Immature natural killer cell (primary cell): ENCODE results near the gene SYTL3. TPM values are rescaled to one million over a fixed set of nuclear protein-coding genes. Genes with fewer than 3 reads are reported as not detected.

Source experiments
- DNase-seq, 3 donors: peaks; one replicate each; pipeline ENCODE4 v3.0.0; 2022; ENCODE audit warnings: mixed read lengths in 1 of 3
- H3K27ac Mint-ChIP-seq, 6 donors: one replicate each; pipeline ENCODE4 v1.8.0; 2020; ENCODE audit warnings: mixed read lengths in 6 of 6, mild to moderate bottlenecking in 5 of 6, inconsistent platforms in 4 of 6, moderate library complexity in 3 of 6
- H3K27me3 Mint-ChIP-seq, 3 donors: one replicate each; pipeline ENCODE4 v1.8.0; 2020 to 2021; ENCODE audit warnings: low read depth in 3 of 3, mild to moderate bottlenecking in 3 of 3, mixed read lengths in 3 of 3, moderate library complexity in 3 of 3, inconsistent platforms in 1 of 3
- H3K36me3 Mint-ChIP-seq, 3 donors: one replicate each; pipeline ENCODE4 v1.8.0; 2020; ENCODE audit warnings: mixed read lengths in 3 of 3, inconsistent platforms in 2 of 3, mild to moderate bottlenecking in 2 of 3
- H3K4me1 Mint-ChIP-seq, 2 donors: one replicate each; pipeline ENCODE4 v1.8.0; 2020; ENCODE audit warnings: inconsistent platforms in 2 of 2, mild to moderate bottlenecking in 2 of 2, mixed read lengths in 2 of 2, moderate library complexity in 1 of 2
- H3K4me3 Mint-ChIP-seq, 5 donors: one replicate each; pipeline ENCODE4 v1.8.0; 2020; ENCODE audit warnings: mild to moderate bottlenecking in 5 of 5, mixed read lengths in 5 of 5, inconsistent platforms in 3 of 5, moderate library complexity in 3 of 5
- H3K9me3 Mint-ChIP-seq, 6 donors: one replicate each; pipeline ENCODE4 v1.8.0; 2020; ENCODE audit warnings: mild to moderate bottlenecking in 6 of 6, mixed read lengths in 6 of 6, inconsistent platforms in 4 of 6, moderate library complexity in 3 of 6
- polyA plus RNA-seq, 3 donors: library from polyadenylated mRNA; unstranded; fragments of 300-500 nt; fragmentation: Illumina TruSeq; gene quantifications; one replicate each; pipeline ENCODE4 v1.2.3, GENCODE V29; 2021

SYTL3 gene
- polyA plus RNA-seq, 3 donors from 2014 or later, result 45.4 to 56.5 (median 52.0) TPM

DNA sequence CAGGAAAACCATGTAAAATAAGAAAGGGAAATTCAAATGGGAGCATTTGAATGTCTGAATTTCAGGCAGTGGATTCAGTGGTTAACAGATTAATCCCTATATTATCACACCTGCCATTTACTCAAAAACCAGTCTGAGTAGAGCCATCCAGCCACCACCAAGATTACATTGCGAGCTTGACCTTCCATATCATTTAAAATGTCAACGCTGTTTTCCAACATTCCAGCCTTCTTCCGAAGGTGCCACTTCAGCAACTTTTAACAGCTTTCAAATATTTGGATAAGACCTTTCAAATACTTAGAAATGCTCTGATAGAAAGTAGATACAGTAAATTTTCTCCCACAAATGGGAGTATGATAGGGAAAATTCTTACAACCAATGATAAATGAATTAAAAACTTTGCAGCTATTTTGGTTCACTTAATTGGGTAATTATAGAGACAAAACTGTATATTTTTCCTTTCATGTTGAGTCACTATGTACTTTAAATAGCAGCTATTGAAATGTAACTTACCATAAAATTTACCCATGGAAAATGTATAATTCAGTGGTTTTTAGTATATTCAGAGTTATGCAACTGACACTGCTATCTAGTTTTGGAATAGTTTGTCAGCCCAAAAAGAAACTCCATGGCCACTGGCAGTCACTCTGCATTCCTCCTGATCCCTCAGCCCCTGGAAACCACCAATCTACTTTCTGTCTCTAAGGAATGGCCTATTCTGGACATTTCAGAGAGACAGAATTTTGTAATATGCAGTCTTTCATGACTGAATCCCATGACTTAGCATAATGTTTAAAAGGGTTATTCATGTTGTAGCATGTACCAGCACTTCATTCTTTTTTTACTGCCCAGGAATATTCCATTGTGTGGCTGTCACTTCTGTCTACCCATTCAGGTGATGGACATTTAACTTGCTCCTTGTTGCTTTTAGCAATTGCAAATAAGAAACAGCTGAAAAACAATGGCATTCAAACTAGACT lies 147.8 kb downstream of the SYTL3 start:
- no peaks in the 10 kb centered on the region for H3K36me3 Mint-ChIP-seq
- H3K27me3 Mint-ChIP-seq, result peaks cover 0 to 3% (median 0%) of the 10 kb centered on the region in 3 donors
- peak overlapping the region in 2 of 5 donors; percentile 8 for H3K4me3 Mint-ChIP-seq
- peak overlapping the region in 5 of 6 donors; percentile 25 to 39 (median 37) for H3K27ac Mint-ChIP-seq
- H3K9me3 Mint-ChIP-seq, result no peaks in the 10 kb centered on the region
- DNase-seq, result no peak
- H3K4me1 Mint-ChIP-seq, result peaks cover 87 to 92% of the 10 kb centered on the region in 2 donors

DNA sequence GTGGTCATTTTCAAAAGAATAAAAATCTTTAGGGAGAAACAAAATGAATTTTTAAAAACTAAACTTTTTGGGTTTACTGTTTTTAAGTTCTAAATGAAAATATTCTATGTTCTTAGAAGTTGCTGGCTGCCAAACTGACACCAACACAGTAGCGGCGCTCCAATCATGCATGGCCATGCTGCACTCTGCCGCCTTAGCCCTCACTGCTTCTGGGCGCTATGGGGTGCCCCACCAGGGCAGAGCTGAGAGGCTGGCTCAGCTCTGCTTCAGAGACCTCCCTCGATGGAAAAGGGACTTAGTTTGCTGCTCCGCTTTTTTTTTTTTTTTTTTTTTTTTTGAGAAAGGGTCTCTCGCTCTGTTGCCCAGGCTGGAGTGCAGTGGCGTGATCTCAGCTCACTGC lies 148.5 kb downstream of the SYTL3 start:
- no peak overlapping the region for H3K4me3 Mint-ChIP-seq
- no peaks in the 10 kb centered on the region for H3K36me3 Mint-ChIP-seq
- no peaks in the 10 kb centered on the region for H3K9me3 Mint-ChIP-seq
- peaks cover 0 to 3% (median 0%) of the 10 kb centered on the region in 3 donors for H3K27me3 Mint-ChIP-seq
- H3K4me1 Mint-ChIP-seq, result peaks cover 91 to 94% of the 10 kb centered on the region in 2 donors
- peak overlapping the region in 3 of 6 donors; percentile 25 to 37 (median 34) for H3K27ac Mint-ChIP-seq
- DNase-seq, result no peak

DNA sequence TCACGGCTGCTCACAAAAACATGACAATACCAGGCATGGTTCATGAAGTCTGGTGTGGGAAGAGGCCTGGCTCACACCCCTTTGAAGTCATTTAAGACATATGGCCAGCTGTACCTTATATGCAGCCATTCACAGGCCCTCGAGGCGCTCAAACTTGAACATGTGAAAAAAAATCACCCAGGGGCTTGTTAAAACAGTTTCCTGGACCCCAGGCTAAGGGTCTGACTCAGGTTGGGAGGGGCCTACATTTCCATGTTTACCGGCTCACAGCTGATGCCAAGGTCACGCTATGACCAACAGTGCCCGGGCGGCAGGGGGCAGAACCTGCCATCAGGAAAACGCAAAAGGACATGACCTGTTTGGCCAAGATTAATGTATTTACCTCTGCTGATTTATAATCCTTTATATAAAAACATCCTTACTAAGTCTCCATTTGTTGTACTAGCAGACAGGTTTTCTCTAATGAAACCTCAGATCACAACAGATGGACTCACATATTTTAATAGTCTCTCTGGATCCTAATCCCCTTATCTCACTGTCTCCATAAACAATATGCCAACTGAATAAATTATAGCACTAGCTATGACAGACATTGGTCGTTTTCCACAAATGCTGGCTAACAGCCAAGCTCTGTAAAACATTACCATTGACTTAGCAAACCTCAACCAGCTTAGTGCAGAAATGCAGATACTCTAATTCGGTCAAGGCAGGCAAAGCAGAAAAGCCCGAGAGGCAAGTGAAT lies 149.4 kb downstream of the SYTL3 start:
- H3K27ac Mint-ChIP-seq, result peak overlapping the region; percentile 20 to 79 (median 63)
- H3K4me1 Mint-ChIP-seq, result peaks cover 89 to 94% of the 10 kb centered on the region in 2 donors
- DNase-seq, result no peak
- H3K36me3 Mint-ChIP-seq, result no peaks in the 10 kb centered on the region
- no peaks in the 10 kb centered on the region for H3K9me3 Mint-ChIP-seq
- peaks cover 0 to 3% (median 0%) of the 10 kb centered on the region in 3 donors for H3K27me3 Mint-ChIP-seq
- peak overlapping the region in 4 of 5 donors; percentile 6 to 37 (median 18) for H3K4me3 Mint-ChIP-seq

DNA sequence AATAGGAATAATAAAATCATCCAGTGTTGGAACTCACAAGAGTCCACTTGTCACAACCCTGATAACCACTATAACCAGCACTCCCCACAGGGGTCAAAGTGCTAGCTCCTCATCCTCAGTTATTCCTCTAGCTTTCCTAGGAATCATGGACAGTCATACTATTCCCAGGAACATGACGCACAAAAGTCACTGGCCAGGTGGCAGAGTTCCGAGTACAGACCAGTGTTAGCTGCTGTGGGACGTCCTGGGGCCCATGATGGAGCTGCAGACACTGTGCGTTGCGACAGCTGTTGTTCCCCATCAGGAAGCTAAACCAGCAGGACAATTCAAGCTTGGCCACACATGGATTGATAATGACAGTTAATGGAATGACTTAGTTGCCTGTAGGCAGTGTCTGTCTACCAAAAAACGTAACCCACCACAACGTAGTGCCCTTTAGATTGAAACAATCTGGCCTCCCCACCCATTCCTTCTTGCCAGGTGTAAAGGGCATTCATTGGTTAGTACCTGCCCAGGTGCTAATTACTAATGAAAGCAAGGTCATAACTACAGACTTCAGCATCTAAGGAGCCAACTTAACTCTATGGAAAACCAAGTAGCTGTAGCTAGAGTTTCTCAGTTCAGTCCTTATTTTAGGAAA lies 151.9 kb downstream of the SYTL3 start:
- peak overlapping the region in 4 of 6 donors; percentile 49 to 89 (median 72) for H3K27ac Mint-ChIP-seq
- H3K4me1 Mint-ChIP-seq, result peaks cover 90 to 94% of the 10 kb centered on the region in 2 donors
- peak overlapping the region in 1 of 5 donors; percentile 18 for H3K4me3 Mint-ChIP-seq
- DNase-seq, result no peak
- no peaks in the 10 kb centered on the region for H3K9me3 Mint-ChIP-seq
- peaks cover 0 to 9% (median 0%) of the 10 kb centered on the region in 3 donors for H3K36me3 Mint-ChIP-seq
- peaks cover 0 to 9% (median 0%) of the 10 kb centered on the region in 3 donors for H3K27me3 Mint-ChIP-seq

DNA sequence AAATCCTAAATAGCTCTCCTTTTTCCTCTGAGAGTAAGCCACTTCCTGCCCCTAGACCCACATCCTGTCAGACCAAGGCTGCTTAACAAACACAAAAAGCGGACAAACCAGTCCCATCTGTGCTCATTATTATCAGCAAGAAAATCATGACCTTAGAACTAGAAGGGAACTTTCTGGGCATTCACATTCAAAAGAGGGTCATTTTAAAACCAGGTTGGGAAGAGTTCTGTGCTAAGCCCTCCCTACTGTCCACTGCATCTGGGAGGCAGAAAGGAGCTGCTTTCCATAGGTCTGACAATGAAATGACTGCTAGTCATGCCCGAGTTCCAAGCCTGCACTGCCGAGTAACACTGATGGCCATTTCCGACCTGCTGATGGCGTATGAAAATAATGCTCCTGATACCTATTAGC lies 153.9 kb downstream of the SYTL3 start:
- Mint-ChIP-seq H3K4me3 (peak overlapping the region; percentile 74 to 88 (median 78)), H3K27ac (peak overlapping the region; percentile 81 to 97 (median 87)), H3K9me3 (no peaks in the 10 kb centered on the region), H3K27me3 (peaks cover 2 to 9% (median 2%) of the 10 kb centered on the region in 3 donors), H3K4me1 (peaks cover 92 to 94% of the 10 kb centered on the region in 2 donors), H3K36me3 (peaks cover 0 to 9% (median 0%) of the 10 kb centered on the region in 3 donors)
- DNase-seq, result peak; percentile 69 to 73 (median 73)

DNA sequence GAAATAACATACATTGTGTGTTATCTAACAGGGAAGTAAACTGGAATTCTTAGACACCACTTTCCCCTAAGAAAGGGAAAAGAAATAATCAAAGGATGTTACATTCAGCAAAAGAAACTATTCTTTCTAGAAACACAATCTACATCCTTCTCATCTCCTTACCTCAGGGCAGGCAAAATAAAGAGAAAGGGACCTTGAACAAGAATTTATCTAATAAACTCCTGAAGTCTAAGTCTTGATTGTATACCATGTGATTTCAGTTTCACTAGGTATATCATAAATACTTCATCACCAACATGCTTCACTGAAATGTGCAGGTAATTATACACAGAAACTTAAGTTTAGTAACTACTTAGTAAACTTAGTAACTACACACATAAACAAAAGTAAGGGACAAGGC lies 154.4 kb downstream of the SYTL3 start:
- peak overlapping the region; percentile 74 to 88 (median 78) for H3K4me3 Mint-ChIP-seq
- no peaks in the 10 kb centered on the region for H3K9me3 Mint-ChIP-seq
- H3K36me3 Mint-ChIP-seq, result peaks cover 0 to 10% (median 2%) of the 10 kb centered on the region in 3 donors
- DNase-seq, result no peak
- H3K27me3 Mint-ChIP-seq, result peaks cover 2 to 9% (median 2%) of the 10 kb centered on the region in 3 donors
- H3K27ac Mint-ChIP-seq, result peak overlapping the region; percentile 81 to 97 (median 87)
- H3K4me1 Mint-ChIP-seq, result peaks cover 92 to 94% of the 10 kb centered on the region in 2 donors

DNA sequence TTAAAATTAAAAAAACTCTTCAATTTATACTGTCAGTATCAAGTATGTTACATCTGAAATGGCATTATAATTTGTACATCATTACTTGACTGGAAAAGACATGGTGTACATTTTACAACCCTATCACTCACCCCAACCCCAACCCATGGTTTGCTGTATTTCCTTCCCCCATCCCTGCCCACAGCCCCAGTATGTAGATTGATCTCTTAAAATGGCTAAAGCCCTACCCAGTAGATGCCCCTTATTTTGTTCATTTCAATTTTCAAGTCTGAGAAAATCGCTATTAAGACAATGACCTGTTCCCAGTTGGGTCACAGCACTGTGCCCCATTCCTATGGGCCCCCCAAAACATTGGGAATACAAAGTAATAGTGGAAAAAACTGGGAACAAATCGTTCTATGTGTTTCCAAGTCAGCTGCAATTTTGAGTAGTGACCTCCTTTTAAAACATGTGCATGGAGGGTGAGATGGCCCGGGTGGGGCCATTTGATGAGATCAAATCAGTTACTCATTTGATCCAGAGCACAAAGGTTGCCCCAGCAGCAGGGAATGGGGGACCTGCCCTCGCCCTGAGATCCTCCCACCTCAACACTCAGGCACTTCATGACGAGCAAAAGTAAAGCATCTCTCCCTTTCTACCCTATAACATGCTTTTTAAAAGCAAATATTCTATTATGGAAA lies 156.0 kb downstream of the SYTL3 start:
- Mint-ChIP-seq H3K27me3 (peaks cover 2 to 9% (median 2%) of the 10 kb centered on the region in 3 donors), H3K27ac (peak overlapping the region; percentile 33 to 84 (median 66)), H3K9me3 (no peaks in the 10 kb centered on the region), H3K4me1 (peaks cover 91 to 97% of the 10 kb centered on the region in 2 donors), H3K36me3 (peaks cover 7 to 18% (median 13%) of the 10 kb centered on the region in 3 donors), H3K4me3 (peak overlapping the region in 4 of 5 donors; percentile 3 to 63 (median 28))
- no peak for DNase-seq

DNA sequence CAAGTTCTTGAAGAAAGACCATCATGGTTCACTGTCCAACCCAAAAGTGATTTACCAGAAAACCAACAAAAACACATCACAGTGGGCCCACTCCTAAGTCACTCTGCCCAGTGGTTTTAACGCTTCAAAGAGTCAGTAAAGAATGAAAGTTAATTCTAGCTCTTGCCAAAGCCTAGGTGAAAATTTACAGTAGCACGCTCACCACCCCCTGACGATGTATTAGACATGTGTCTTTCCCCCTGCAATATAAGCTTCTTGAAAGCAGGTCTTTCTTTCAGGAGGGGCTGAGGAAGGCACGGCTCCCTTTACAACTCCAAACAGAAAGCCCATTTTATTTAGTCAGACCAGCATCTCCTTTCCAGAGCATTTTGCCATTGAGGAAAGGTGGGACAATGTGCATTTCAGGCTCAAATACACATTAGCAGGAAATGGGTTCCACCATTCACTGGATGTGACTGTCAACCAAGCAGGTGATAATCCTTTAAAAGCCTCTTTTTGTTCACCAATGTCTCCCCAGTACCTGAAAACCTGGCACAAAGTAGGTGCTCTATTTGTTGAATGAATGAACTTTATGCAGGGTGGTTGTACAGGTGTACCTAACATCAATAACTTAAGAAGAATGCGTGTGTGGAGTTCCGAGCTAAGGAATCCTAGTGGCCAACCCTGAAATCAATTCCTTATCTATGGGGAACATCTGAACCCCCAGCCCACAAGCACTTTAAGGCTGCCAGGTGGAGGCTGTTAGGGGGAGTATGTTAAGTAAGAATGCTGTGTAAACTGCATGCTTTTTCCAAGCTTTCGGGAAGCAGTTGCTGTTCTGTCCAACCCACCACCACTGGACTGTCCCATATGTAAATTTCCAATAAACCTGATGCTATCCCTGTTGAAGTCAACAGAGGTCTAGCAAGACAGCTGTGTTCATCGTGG lies 157.9 kb downstream of the SYTL3 start:
- Mint-ChIP-seq H3K4me1 (peaks cover 92 to 100% of the 10 kb centered on the region in 2 donors), H3K27ac (peak overlapping the region; percentile 19 to 81 (median 74)), H3K9me3 (no peaks in the 10 kb centered on the region), H3K27me3 (peaks cover 2 to 6% (median 3%) of the 10 kb centered on the region in 3 donors), H3K36me3 (peaks cover 8 to 22% (median 16%) of the 10 kb centered on the region in 3 donors), H3K4me3 (peak overlapping the region in 4 of 5 donors; percentile 40 to 64 (median 56))
- peak; percentile 20 to 36 (median 34) for DNase-seq

DNA sequence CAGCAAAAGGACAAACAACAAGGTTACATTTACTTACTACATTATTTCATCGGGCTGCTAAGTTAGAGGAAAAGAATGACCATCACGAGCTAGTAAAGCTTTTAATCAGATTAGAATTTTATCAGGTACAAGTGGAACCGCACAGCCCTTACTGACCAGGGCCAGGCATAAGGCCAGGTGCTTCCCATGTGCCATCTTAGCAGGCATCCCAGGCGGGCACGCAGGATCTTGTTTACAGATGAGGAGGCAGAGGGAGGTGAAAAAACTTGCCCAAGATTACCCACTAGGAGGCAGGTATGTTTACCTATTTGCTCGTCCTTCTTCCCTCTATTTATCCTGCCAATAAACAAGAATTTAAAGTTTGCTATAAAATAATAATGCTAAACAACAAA lies 158.6 kb downstream of the SYTL3 start:
- Mint-ChIP-seq H3K9me3 (no peaks in the 10 kb centered on the region), H3K27ac (peak overlapping the region in 1 of 6 donors; percentile 78), H3K36me3 (peaks cover 13 to 27% (median 20%) of the 10 kb centered on the region in 3 donors), H3K27me3 (peaks cover 2 to 8% (median 8%) of the 10 kb centered on the region in 3 donors), H3K4me3 (no peak overlapping the region), H3K4me1 (peaks cover 93 to 100% of the 10 kb centered on the region in 2 donors)
- DNase-seq, result no peak

DNA sequence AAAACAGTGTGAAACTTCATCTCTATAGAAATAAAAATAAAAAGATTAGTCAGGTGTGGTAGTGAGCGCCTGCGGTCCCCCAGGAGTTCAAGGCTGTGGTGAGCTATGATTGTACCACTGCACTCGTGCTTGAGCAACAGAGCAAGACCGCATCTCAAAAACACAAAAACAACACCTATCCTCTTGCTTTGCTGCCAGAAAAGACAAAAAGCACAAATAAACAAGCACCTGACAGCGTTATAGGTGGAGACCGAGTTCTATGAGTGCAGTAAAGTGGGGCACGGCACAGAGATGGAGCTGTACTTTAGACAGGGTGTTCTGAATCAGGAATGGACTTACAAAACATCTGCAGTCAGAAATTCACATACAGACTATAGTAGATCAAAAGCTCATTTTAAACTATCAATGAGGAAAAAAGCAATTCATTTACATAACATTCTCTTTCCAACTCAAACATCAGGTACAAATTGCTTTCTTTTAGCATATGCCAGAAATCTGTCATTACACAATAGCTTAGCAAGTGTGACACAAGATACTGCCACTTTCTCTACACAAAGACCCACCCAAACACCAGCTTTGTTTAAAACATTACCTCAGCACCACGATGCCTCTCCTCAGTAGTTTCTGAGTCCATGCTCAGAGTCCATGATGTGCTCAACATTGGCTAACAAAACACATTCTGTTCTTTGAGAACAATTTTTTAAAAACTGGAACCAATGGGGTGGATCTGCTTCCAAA lies 159.3 kb downstream of the SYTL3 start:
- no peaks in the 10 kb centered on the region for H3K9me3 Mint-ChIP-seq
- H3K27ac Mint-ChIP-seq, result peak overlapping the region in 2 of 6 donors; percentile 10 to 24
- no peak for DNase-seq
- H3K4me1 Mint-ChIP-seq, result peaks cover 93 to 100% of the 10 kb centered on the region in 2 donors
- peaks cover 2 to 10% (median 10%) of the 10 kb centered on the region in 3 donors for H3K27me3 Mint-ChIP-seq
- peaks cover 13 to 32% (median 25%) of the 10 kb centered on the region in 3 donors for H3K36me3 Mint-ChIP-seq
- H3K4me3 Mint-ChIP-seq, result peak overlapping the region in 1 of 5 donors; percentile 28
